ENCODE results near the gene DSG3.

DSG3 gene

GRCh38 chr18:31447530-31448191, at the start of gene DSG3:
Gene DSG3 (plus strand): TSS chr18:31447741. CDS start chr18:31447878, 137 bp downstream.
- no peak for DNase-seq (ENCODE audit: low read depth in 2 of 2)

GRCh38 chr18:31398191-31398590, 49.4 kb upstream of the DSG3 start:
- DNase-seq (ENCODE audit: low read depth in 2 of 2), result no peak

GRCh38 chr18:31399306-31400032, 48.1 kb upstream of the DSG3 start:
- no peak for DNase-seq (ENCODE audit: low read depth in 2 of 2)

- DNase-seq (ENCODE audit: low read depth in 2 of 2), result no peak
Measured at GRCh38 chr18:31401156-31402025, 46.1 kb upstream of the DSG3 start.

DNA sequence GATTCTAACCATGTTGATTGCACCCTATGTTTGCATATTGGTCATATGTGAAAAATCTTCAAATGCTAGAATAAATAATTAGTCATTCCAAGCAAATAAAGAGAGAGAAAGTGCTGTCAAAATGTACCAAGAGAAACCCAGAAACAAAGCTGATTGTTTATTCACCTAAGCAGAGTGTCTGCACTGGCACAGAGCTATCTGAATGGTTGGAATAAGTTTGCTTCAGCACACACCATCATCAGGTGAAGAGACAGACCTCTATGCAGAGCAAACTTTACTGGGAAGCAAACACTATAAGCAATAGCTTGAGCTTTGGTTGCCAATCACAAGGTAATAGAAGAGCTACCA, 45.5 kb upstream of the DSG3 start:
- no peak for DNase-seq (ENCODE audit: low read depth in 2 of 2)

GRCh38 chr18:31403409-31403808, 44.1 kb upstream of the DSG3 start:
- no peak for DNase-seq (ENCODE audit: low read depth in 2 of 2)

DNA sequence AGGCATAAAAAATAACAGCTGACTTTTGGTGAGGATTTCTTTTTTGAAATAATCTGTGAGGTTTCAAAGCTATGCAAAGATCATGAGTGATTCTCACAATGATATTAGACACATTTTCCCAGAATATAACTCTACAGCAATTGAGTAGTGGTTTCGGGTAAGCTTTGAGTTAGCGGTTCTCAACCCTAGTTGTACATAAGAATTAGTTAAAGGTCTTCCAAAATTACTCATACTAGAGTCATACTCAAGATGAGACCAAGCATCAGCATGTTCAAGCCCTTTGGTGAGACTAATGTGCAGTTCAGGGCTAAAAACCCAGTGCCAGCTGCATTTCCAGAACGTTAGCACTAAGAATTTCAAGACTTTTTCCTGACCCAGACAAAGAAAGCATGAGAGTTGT, 39.9 kb upstream of the DSG3 start:
- no peak for DNase-seq (ENCODE audit: low read depth in 2 of 2)

GRCh38 chr18:31409276-31409675, 38.3 kb upstream of the DSG3 start:
- DNase-seq (ENCODE audit: low read depth in 2 of 2), result no peak

DNA sequence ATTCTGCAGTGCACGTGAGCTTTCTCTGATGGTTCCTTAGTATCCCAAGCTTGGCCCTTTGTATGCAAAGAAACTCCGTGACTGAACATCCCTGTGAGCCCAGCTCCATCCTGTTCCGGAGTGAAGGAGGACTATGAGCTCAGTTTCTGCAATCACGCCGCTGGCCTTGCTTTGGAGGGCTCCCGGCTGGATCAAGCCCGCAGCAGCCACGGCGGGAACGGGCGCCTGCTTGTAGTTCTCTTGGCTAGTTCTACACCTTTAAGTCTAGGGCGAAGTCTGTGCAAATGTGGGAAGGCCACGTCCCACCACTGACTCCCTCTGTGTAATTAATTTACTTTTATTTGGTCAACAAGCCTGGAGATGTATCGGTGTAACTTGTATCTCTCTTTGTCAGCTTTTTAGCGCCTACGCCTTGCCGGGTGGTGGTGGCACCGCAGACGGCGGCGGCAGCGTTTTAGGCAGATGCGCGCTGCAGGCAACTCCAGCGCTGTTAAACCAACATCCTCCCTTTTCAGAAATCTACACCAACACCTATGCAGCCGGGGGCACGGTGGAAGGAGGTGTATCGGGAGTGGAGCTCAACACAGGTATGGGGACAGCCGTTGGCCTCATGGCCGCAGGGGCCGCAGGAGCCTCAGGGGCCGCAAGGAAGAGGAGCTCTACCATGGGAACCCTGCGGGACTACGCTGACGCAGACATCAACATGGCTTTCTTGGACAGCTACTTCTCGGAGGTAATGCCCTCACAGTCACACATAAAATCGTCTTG, 36.6 kb upstream of the DSG3 start:
- no peak for DNase-seq (ENCODE audit: low read depth in 2 of 2)

- DNase-seq (ENCODE audit: low read depth in 2 of 2), result no peak
Measured at GRCh38 chr18:31413137-31413536, 34.4 kb upstream of the DSG3 start.

- no peak for DNase-seq (ENCODE audit: low read depth in 2 of 2)
Measured at GRCh38 chr18:31417850-31418249, 29.7 kb upstream of the DSG3 start.

GRCh38 chr18:31419457-31419932, 28.0 kb upstream of the DSG3 start:
- DNase-seq (ENCODE audit: low read depth in 2 of 2), result no peak

DNA sequence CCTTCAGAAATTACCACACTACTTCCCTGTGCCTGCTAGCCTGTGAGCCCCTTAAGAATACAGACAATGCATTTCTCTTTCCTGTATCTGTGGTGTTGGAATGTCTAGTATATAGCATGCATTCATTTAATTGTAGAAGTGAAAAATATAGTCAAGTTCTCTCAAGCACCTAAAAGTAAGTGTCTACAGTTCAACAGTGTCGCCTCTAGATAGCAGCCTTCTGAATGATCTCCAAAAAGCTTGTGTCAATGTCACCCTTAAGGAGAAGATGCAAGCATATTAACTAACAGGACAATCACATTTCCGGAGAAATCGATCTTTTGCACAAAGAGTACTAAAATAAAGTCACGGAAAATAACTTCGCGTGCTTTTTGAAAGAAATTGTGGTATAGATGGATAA, 27.5 kb upstream of the DSG3 start:
- no peak for DNase-seq (ENCODE audit: low read depth in 2 of 2)

- DNase-seq (ENCODE audit: low read depth in 2 of 2), result no peak
Measured at GRCh38 chr18:31420524-31420923, 27.0 kb upstream of the DSG3 start.

DNA sequence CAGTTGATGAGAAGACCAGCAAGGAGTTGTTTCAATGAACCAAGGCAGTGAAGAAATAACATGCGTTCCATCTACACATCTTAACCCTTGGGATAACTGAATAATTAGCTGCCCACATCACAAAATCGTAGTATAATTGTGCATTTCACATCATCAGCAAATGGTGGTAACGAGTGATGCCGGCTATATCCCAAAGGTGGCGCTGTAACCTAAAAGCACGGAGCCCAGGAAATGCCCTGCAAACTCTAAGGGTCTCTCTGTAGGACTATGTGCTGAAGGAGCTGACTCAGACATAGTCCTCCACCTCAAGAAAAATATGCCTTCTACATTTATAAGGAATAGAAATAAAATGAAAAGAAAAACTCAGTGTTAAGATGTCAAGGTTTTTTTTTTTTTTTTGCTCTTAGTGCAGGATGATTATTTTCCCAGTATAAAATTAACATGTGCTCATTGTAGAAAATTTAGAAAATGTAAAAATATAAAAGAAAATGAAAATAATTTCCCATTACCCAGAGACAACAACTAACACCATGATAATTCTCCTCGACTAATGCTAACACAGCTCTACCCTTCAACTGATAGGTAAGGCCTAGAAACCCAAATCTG, 23.1 kb upstream of the DSG3 start:
- DNase-seq (ENCODE audit: low read depth in 2 of 2), result no peak

DNA sequence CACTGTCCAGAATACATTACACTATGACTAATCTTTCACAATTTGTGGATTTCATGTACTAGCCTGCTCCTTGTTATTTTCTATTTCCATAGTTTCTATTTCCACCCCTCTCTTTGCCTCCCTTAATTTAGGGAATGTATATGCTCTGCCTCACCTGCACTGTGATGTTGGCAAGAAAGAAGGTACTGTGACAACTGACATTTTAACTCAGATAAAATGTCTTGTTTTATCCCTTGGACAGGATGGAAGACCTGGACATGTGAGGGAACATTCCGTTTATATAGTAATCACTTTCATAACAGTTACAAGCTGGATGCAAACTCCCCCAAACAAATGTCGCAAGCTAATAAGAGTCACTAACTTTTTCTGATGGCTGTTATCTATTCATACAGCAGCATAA, 21.5 kb upstream of the DSG3 start:
- DNase-seq (ENCODE audit: low read depth in 2 of 2), result no peak

DNA sequence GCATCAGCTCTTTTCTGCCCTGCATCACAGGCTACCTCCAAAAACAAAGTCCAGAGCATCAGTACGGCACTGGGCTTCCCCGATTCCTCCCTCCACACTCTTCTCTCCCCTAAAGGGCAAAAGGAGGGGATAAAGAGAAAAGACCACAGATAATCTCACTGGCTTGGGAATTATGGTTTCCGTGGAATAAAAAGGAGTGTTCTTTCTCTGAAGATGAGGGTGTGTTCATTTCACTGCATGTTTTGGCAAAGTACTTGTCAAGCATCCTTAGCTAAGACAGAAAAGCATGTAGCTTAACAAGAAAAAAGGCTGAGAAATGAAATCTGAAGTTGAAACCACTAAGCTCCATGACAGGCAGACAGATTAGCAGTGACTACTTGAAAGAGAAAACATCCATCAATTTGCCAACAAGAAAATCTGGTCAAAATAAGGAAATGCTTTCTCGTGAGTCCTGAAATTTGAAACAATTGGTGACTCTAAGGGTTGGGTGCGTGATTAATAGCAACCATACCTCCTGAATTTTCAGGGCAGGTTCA, 20.6 kb upstream of the DSG3 start:
- no peak for DNase-seq (ENCODE audit: low read depth in 2 of 2)

- DNase-seq (ENCODE audit: low read depth in 2 of 2), result no peak
Measured at GRCh38 chr18:31428211-31428610, 19.3 kb upstream of the DSG3 start.

- no peak for DNase-seq (ENCODE audit: low read depth in 2 of 2)
Measured at GRCh38 chr18:31429623-31430022, 17.9 kb upstream of the DSG3 start.

- no peak for DNase-seq (ENCODE audit: low read depth in 2 of 2)
Measured at GRCh38 chr18:31430072-31430471, 17.5 kb upstream of the DSG3 start.

GRCh38 chr18:31430554-31430953, 17.0 kb upstream of the DSG3 start:
- no peak for DNase-seq (ENCODE audit: low read depth in 2 of 2)
